K562 (cell line): Measurements from ENCODE around the gene MAP3K6. TPM values are rescaled to one million over a fixed set of nuclear protein-coding genes. Genes with fewer than 3 reads are reported as not detected.

Experiments
- DNMT1 ChIP-seq: fragments of 450-650 bp; IDR thresholded peaks from 2 replicates; pipeline ENCODE4 v1.6.1; 2016; ENCODE audit warnings: antibody characterized with exemption, mild to moderate bottlenecking
- EHMT2 ChIP-seq: fragments of 450-650 bp; IDR thresholded peaks from 2 replicates; pipeline ENCODE4 v1.6.1; 2018; ENCODE audit warnings: antibody characterized with exemption
- HDAC2 ChIP-seq: fragments of 450-650 bp; IDR thresholded peaks from 2 replicates; pipeline ENCODE4 v1.6.1; 2016; ENCODE audit warnings: mild to moderate bottlenecking
- IRF2 ChIP-seq: sonication (generic); formaldehyde crosslinking; IDR thresholded peaks from 2 replicates; pipeline ENCODE4 v1.8.1; 2022; ENCODE audit warnings: mild to moderate bottlenecking, missing genetic modification reagents
- JUND ChIP-seq, 2 experiments: IDR thresholded peaks; 2 replicates in 1 of 2; 3 replicates in 1 of 2; pipeline ENCODE4 v1.6.1; 2011; ENCODE audit warnings: borderline replicate concordance in 2 of 2, low read depth in 2 of 2, low read length in 2 of 2, improper control_type of control experiment in 1 of 2, missing biosample characterization in 1 of 2, missing genetic modification characterization in 1 of 2, missing genetic modification reagents in 1 of 2
- KLF6 ChIP-seq: fragments of 250-450 bp; sonication (Bioruptor Pico); IDR thresholded peaks from 2 replicates; pipeline ENCODE4 v1.4.0; 2020; ENCODE audit warnings: mild to moderate bottlenecking, moderate library complexity, borderline replicate concordance
- MYC ChIP-seq, 2 experiments: fragments of 250-450 bp in 1 of 2; sonication (Bioruptor Pico) in 1 of 2; IDR thresholded peaks; 2 replicates each; pipeline versions ENCODE4 v1.5.1 to v1.6.1; 2012 to 2021; ENCODE audit warnings: low read depth in 2 of 2, borderline replicate concordance in 1 of 2, improper control_type of control experiment in 1 of 2, low read length in 1 of 2, mild to moderate bottlenecking in 1 of 2, moderate library complexity in 1 of 2
- NKRF ChIP-seq: fragments of 450-650 bp; IDR thresholded peaks from 2 replicates; pipeline ENCODE4 v1.6.1; 2016; ENCODE audit warnings: borderline replicate concordance
- NR3C1 ChIP-seq: sonication (generic); formaldehyde crosslinking; IDR thresholded peaks from 2 replicates; pipeline ENCODE4 v1.8.1; 2022; ENCODE audit warnings: missing genetic modification reagents
- POLR2H ChIP-seq: IDR thresholded peaks from 2 replicates; pipeline ENCODE4 v1.6.1; 2016; ENCODE audit warnings: missing genetic modification characterization, low read depth, mild to moderate bottlenecking, control low read depth, missing compliant biosample characterization, moderate library complexity
- RBBP5 ChIP-seq: fragments of 200-600 bp; sonication (generic); IDR thresholded peaks from 2 replicates; pipeline ENCODE4 v1.6.1; 2012; ENCODE audit warnings: borderline replicate concordance, mild to moderate bottlenecking, low read length, control low read depth, inconsistent platforms; ENCODE audit not compliant: insufficient read depth, poor library complexity, severe bottlenecking
- SMARCA5 ChIP-seq: fragments of 450-650 bp; IDR thresholded peaks from 2 replicates; pipeline ENCODE4 v1.6.1; 2016
- SNIP1 ChIP-seq: fragments of 450-650 bp; IDR thresholded peaks from 2 replicates; pipeline ENCODE4 v1.7.1; 2017; ENCODE audit warnings: low read depth, mild to moderate bottlenecking
- SPI1 ChIP-seq: IDR thresholded peaks from 2 replicates; pipeline ENCODE4 v1.6.1; 2011; ENCODE audit warnings: low read depth, low read length, control low read depth, borderline replicate concordance
- SRSF3 ChIP-seq: fragments of 200-400 bp; formaldehyde crosslinking; IDR thresholded peaks from 2 replicates; pipeline ENCODE4 v1.6.1; 2016; ENCODE audit warnings: mild to moderate bottlenecking, low read length, moderate library complexity; ENCODE audit not compliant: insufficient read depth
- TAF1 ChIP-seq: IDR thresholded peaks from 2 replicates; pipeline ENCODE4 v1.6.1; 2011; ENCODE audit warnings: mild to moderate bottlenecking, low read length, moderate library complexity; ENCODE audit not compliant: insufficient read depth, control insufficient read depth, severe bottlenecking; ENCODE audit errors: extremely low read depth
- TAF9B ChIP-seq: fragments of 450-650 bp; IDR thresholded peaks from 2 replicates; pipeline ENCODE4 v1.6.1; 2018; ENCODE audit warnings: mild to moderate bottlenecking; ENCODE audit not compliant: partially characterized antibody
- TCF3 ChIP-seq: sonication (generic); formaldehyde crosslinking; IDR thresholded peaks from 2 replicates; pipeline ENCODE4 v1.4.0; 2020; ENCODE audit warnings: mild to moderate bottlenecking, missing genetic modification reagents
- TEAD4 ChIP-seq, 2 experiments: sonication (generic) in 1 of 2; formaldehyde crosslinking in 1 of 2; IDR thresholded peaks; 2 replicates each; pipeline versions ENCODE4 v1.6.1 to v1.8.0; 2012 to 2022; ENCODE audit warnings: borderline replicate concordance in 1 of 2, inconsistent platforms in 1 of 2, low read length in 1 of 2, mild to moderate bottlenecking in 1 of 2, missing genetic modification reagents in 1 of 2
- ZNF143 ChIP-seq: sonication (generic); formaldehyde crosslinking; IDR thresholded peaks from 2 replicates; pipeline ENCODE4 v1.9.0; 2022; ENCODE audit warnings: mild to moderate bottlenecking, missing genetic modification reagents
- ZNF175 ChIP-seq: fragments of 200-800 bp; sonication (Bioruptor generic); IDR thresholded peaks from 2 replicates; pipeline ENCODE4 v1.6.1; 2016; ENCODE audit warnings: low read depth, mild to moderate bottlenecking, missing genetic modification characterization, missing compliant biosample characterization
- ZNF551 ChIP-seq: fragments of 250-450 bp; sonication (Bioruptor Pico); IDR thresholded peaks from 2 replicates; pipeline ENCODE4 v1.5.0; 2021; ENCODE audit warnings: mild to moderate bottlenecking, moderate library complexity
- ZSCAN29 ChIP-seq: fragments of 450-650 bp; IDR thresholded peaks from 2 replicates; pipeline ENCODE4 v1.6.1; 2017
- polyA plus RNA-seq, 8 experiments: library from polyadenylated mRNA; depleted of rRNA in 4 of 8; stranded (reverse) in 5 of 8; unstranded in 3 of 8; fragments of >200 nt; fragmentation: Nextera tagmentation in 2 of 8; fragmentation: Illumina TruSeq in 1 of 8; extraction: Ambion mirVana in 2 of 8; extraction: Trizol in 1 of 8; gene quantifications; 2 replicates each; pipeline versions ENCODE4 v1.2.1 to v1.2.3, GENCODE V29; 2011 to 2014; ENCODE audit warnings: inconsistent platforms in 1 of 8, missing spikeins in 1 of 8
- total RNA-seq, 7 experiments: library from RNA; depleted of rRNA in 6 of 7; stranded (reverse); fragments of >200 nt in 6 of 7; fragmentation: Illumina TruSeq in 2 of 7; extraction: Trizol in 2 of 7; gene quantifications; 2 replicates each; pipeline versions ENCODE4 v1.2.1 to v1.2.3, GENCODE V29; 2011 to 2021; ENCODE audit warnings: low replicate concordance in 1 of 7

Gene MAP3K6
- total and polyA plus RNA-seq, 9 of the 15 experiments (the other 6 are each of a cell fraction or from before 2014, with no cell fraction given): 0.99 to 21.9 (median 7.0) TPM

- peak; percentile 97 for TF ChIP-seq MYC (IDR thresholded peaks at IDR 0.05; ENCODE audit: low read depth, low read length)
- peak; percentile 91; the same call in 1 of the 2 replicates for TF ChIP-seq MYC (CRISPR knock-in tag; IDR thresholded peaks at IDR 0.05; ENCODE audit: borderline replicate concordance, low read depth)
- 0 out of 2 replicates have a peak, but pooled peaks have one; percentile 44 for TF ChIP-seq ZNF143 (CRISPR knock-in tag)
- TF ChIP-seq TAF9B: peak; percentile 87
- TF ChIP-seq SMARCA5: no peak
- 0 out of 2 replicates have a peak, but pooled peaks have one; percentile 66 for TF ChIP-seq ZNF175 (CRISPR knock-in tag)
- TF ChIP-seq TAF1: peak; percentile 92
- 0 out of 2 replicates have a peak, but pooled peaks have one; percentile 84 for TF ChIP-seq SRSF3
- no peak for TF ChIP-seq TEAD4 (IDR thresholded peaks at IDR 0.05; ENCODE audit: low read length)
- peak; percentile 97; the same call in 1 of the 2 replicates for TF ChIP-seq TEAD4 (CRISPR knock-in tag; IDR thresholded peaks at IDR 0.05; ENCODE audit: borderline replicate concordance)
- peak; percentile 71; the same call in 1 of the 2 replicates for TF ChIP-seq HDAC2
- no peak for TF ChIP-seq ZSCAN29
- no peak for TF ChIP-seq SNIP1
- no peak for TF ChIP-seq ZNF551 (CRISPR knock-in tag)
- peak; percentile 85; the same call in 1 of the 2 replicates for TF ChIP-seq KLF6 (CRISPR knock-in tag)
- TF ChIP-seq IRF2 (CRISPR knock-in tag): no peak
- TF ChIP-seq SPI1: peak; percentile 80
- peak; percentile 58 for TF ChIP-seq TCF3 (CRISPR knock-in tag)
- TF ChIP-seq DNMT1: no peak
- TF ChIP-seq RBBP5: peak; percentile 97
- peak; percentile 95; the same call in 1 of the 2 replicates for TF ChIP-seq NKRF
- TF ChIP-seq JUND (IDR thresholded peaks at IDR 0.05; ENCODE audit: borderline replicate concordance, low read depth, low read length): peak; percentile 92
- TF ChIP-seq JUND (tag; IDR thresholded peaks at IDR 0.05; ENCODE audit: borderline replicate concordance, low read depth, low read length): peak; percentile 77; the same call in 1 of the 3 replicates
- TF ChIP-seq POLR2H (tag): peak; percentile 77
- TF ChIP-seq NR3C1 (CRISPR knock-in tag): peak; percentile 89
- TF ChIP-seq EHMT2: peak; percentile 61
These were observed 44.8 kb downstream of the MAP3K6 start, which contains the start of gene TMEM222 (continued) for GRCh38 chr1:27321813-27322568.
